Gastrocnemius medialis (tissue), 4 donors: ENCODE results near the gene PLBD1.

ENCODE experiments used
- POLR2A ChIP-seq, 2 donors: fragments of 450-650 bp; IDR thresholded peaks; one replicate each; pipeline ENCODE4 v1.6.1; 2017; ENCODE audit warnings: antibody characterized with exemption in 2 of 2, mild to moderate bottlenecking in 2 of 2, moderate library complexity in 2 of 2
- TF ChIP-seq, protein P1 (sequence below), 5 experiments: fragments of 450-650 bp in 3 of 5; fragments of 200-600 bp in 2 of 5; sonication (generic) in 2 of 5; IDR thresholded peaks in 4 of 5; conservative IDR thresholded peaks in 1 of 5; 1 replicate in 4 of 5; 2 replicates in 1 of 5; pipeline ENCODE4 v1.5.1; 2016 to 2019; ENCODE audit warnings: antibody characterized with exemption in 5 of 5, mild to moderate bottlenecking in 3 of 5, moderate library complexity in 3 of 5

DNA sequence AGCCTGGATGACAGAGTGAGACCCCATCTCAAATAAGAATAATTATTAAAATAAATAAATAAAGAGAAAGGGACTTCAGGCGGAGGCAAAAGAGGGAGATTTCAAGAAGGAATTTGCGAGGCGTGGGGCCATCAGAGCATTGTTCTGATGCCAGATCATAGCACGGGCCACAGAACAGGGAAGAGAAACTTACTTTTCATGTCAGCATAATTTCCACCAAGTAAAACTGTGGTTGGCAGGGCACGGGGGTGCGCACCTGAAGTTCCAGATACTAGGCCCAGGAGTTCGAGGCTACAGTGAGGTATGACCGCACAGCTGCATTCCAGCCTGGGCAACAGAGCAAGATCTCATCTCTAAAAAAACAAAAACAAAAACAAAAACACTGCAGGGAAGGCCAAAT, 11.0 kb upstream of the PLBD1 start:
- TF ChIP-seq, protein P1, sequence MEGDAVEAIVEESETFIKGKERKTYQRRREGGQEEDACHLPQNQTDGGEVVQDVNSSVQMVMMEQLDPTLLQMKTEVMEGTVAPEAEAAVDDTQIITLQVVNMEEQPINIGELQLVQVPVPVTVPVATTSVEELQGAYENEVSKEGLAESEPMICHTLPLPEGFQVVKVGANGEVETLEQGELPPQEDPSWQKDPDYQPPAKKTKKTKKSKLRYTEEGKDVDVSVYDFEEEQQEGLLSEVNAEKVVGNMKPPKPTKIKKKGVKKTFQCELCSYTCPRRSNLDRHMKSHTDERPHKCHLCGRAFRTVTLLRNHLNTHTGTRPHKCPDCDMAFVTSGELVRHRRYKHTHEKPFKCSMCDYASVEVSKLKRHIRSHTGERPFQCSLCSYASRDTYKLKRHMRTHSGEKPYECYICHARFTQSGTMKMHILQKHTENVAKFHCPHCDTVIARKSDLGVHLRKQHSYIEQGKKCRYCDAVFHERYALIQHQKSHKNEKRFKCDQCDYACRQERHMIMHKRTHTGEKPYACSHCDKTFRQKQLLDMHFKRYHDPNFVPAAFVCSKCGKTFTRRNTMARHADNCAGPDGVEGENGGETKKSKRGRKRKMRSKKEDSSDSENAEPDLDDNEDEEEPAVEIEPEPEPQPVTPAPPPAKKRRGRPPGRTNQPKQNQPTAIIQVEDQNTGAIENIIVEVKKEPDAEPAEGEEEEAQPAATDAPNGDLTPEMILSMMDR (IDR thresholded peaks at IDR 0.05 in 4 of 5, conservative IDR thresholded peaks at IDR 0.05 in 1 of 5): no peak
- no peak for TF ChIP-seq POLR2A (IDR thresholded peaks at IDR 0.05)
